Measurements from ENCODE around the gene GPX3. TPM values are rescaled to one million over a fixed set of nuclear protein-coding genes. Genes with fewer than 3 reads are reported as not detected.

GPX3 gene
- 9.3 and 10.9 TPM in 2 replicates for total RNA-seq

- no peak for TF ChIP-seq CTCF (conservative IDR thresholded peaks at IDR 0.05; ENCODE audit: low read depth, low read length)
- DNase-seq (ENCODE audit: low read depth), result no peak
- peak within 1 kb of the TSS; percentile 82 for H3K4me3 ChIP-seq (ENCODE audit: low read depth, low read length)
Measured at GRCh38 chr5:151020304-151021110, at the start of gene GPX3. TSS of gene GPX3 (plus strand) at chr5:151020591. CDS start at chr5:151020655, 64 bp downstream.

GRCh38 chr5:150978590-150978989, 41.8 kb upstream of the GPX3 start:
- no peak for DNase-seq (ENCODE audit: low read depth)
- no peak overlapping the region for H3K4me3 ChIP-seq (ENCODE audit: low read depth, low read length)
- TF ChIP-seq CTCF (conservative IDR thresholded peaks at IDR 0.05; ENCODE audit: low read depth, low read length), result no peak

GRCh38 chr5:150987746-150988145, 32.6 kb upstream of the GPX3 start:
- no peak for TF ChIP-seq CTCF (conservative IDR thresholded peaks at IDR 0.05; ENCODE audit: low read depth, low read length)
- no peak overlapping the region for H3K4me3 ChIP-seq (ENCODE audit: low read depth, low read length)
- DNase-seq (ENCODE audit: low read depth), result no peak

- no peak for DNase-seq (ENCODE audit: low read depth)
- H3K4me3 ChIP-seq (ENCODE audit: low read depth, low read length), result no peak overlapping the region
- TF ChIP-seq CTCF (conservative IDR thresholded peaks at IDR 0.05; ENCODE audit: low read depth, low read length), result no peak
Measured at GRCh38 chr5:150989695-150990094, 30.7 kb upstream of the GPX3 start.

GRCh38 chr5:150992705-150993104, 27.7 kb upstream of the GPX3 start:
- H3K4me3 ChIP-seq (ENCODE audit: low read depth, low read length), result no peak overlapping the region
- no peak for TF ChIP-seq CTCF (conservative IDR thresholded peaks at IDR 0.05; ENCODE audit: low read depth, low read length)
- DNase-seq (ENCODE audit: low read depth), result no peak

- TF ChIP-seq CTCF (conservative IDR thresholded peaks at IDR 0.05; ENCODE audit: low read depth, low read length), result no peak
- H3K4me3 ChIP-seq (ENCODE audit: low read depth, low read length), result no peak overlapping the region
- DNase-seq (ENCODE audit: low read depth), result no peak
Measured at GRCh38 chr5:150993422-150993821, 27.0 kb upstream of the GPX3 start.

All from epithelial cell of proximal tubule (primary cell).